GM18517 (cell line): ENCODE results near the gene N4BP2L2.

ENCODE experiments used
- ATAC-seq: cut with Tn5 transposase; IDR thresholded peaks from one replicate; pipeline ENCODE4 v1.9.1; 2021; ENCODE audit warnings: mild to moderate bottlenecking, moderate library complexity; ENCODE audit not compliant: unreplicated experiment

The N4BP2L2 gene

GRCh38 chr13:32535115-32535514 lies 3.5 kb downstream of the N4BP2L2 start:
- ATAC-seq: no peak

- ATAC-seq: peak; percentile 75
Measured at GRCh38 chr13:32530841-32531253, 7.7 kb downstream of the N4BP2L2 start.

GRCh38 chr13:32528358-32528757 lies 10.2 kb downstream of the N4BP2L2 start:
- ATAC-seq: no peak

GRCh38 chr13:32527151-32527550 lies 11.4 kb downstream of the N4BP2L2 start:
- ATAC-seq: no peak

- ATAC-seq: no peak
Measured at GRCh38 chr13:32525766-32526165, 12.8 kb downstream of the N4BP2L2 start.

- no peak for ATAC-seq
Measured at GRCh38 chr13:32515246-32515645, 23.3 kb downstream of the N4BP2L2 start.

GRCh38 chr13:32511482-32511881 lies 27.1 kb downstream of the N4BP2L2 start:
- no peak for ATAC-seq

GRCh38 chr13:32504876-32505275 lies 33.7 kb downstream of the N4BP2L2 start:
- no peak for ATAC-seq

- ATAC-seq: no peak
Measured at GRCh38 chr13:32504263-32504662, 34.3 kb downstream of the N4BP2L2 start.

- no peak for ATAC-seq
Measured at GRCh38 chr13:32503727-32504126, 34.9 kb downstream of the N4BP2L2 start.

- no peak for ATAC-seq
Measured at GRCh38 chr13:32501064-32501463, 37.5 kb downstream of the N4BP2L2 start.

- ATAC-seq: no peak
Measured at GRCh38 chr13:32499538-32500210, 38.9 kb downstream of the N4BP2L2 start.

GRCh38 chr13:32497589-32497988 lies 41.0 kb downstream of the N4BP2L2 start:
- no peak for ATAC-seq

- no peak for ATAC-seq
Measured at GRCh38 chr13:32496599-32497160, 41.9 kb downstream of the N4BP2L2 start.

- ATAC-seq: no peak
Measured at GRCh38 chr13:32495841-32496240, 42.8 kb downstream of the N4BP2L2 start.

GRCh38 chr13:32495429-32495828 lies 43.2 kb downstream of the N4BP2L2 start:
- no peak for ATAC-seq

GRCh38 chr13:32491028-32491427 lies 47.6 kb downstream of the N4BP2L2 start:
- ATAC-seq: no peak

- no peak for ATAC-seq
Measured at GRCh38 chr13:32476892-32477291, 61.7 kb downstream of the N4BP2L2 start.

- no peak for ATAC-seq
Measured at GRCh38 chr13:32476021-32476731, 62.4 kb downstream of the N4BP2L2 start.

- ATAC-seq: no peak
Measured at GRCh38 chr13:32474999-32475792, 63.4 kb downstream of the N4BP2L2 start.

GRCh38 chr13:32473650-32474049 lies 64.9 kb downstream of the N4BP2L2 start:
- no peak for ATAC-seq
